HepG2 (cell line): Measurements from ENCODE around the gene TSR1.

Source experiments
- CEBPB ChIP-seq: IDR thresholded peaks from 2 replicates; pipeline ENCODE4 v1.6.1; 2011; ENCODE audit warnings: low read depth, low read length, improper control_type of control experiment, borderline replicate concordance
- CTCF ChIP-seq: sonication (generic); formaldehyde crosslinking; IDR thresholded peaks from 2 replicates; pipeline ENCODE4 v1.5.0; 2020; ENCODE audit warnings: mild to moderate bottlenecking, missing genetic modification reagents, moderate library complexity
- E2F1 ChIP-seq: sonication (generic); formaldehyde crosslinking; IDR thresholded peaks from 2 replicates; pipeline ENCODE4 v1.5.0; 2020; ENCODE audit warnings: missing genetic modification reagents
- JUND ChIP-seq: sonication (generic); formaldehyde crosslinking; IDR thresholded peaks from 2 replicates; pipeline ENCODE4 v1.8.0; 2022; ENCODE audit warnings: mild to moderate bottlenecking, missing genetic modification reagents
- POLR2A ChIP-seq, 2 experiments: IDR thresholded peaks; 2 replicates each; pipeline ENCODE4 v1.6.1; 2011; ENCODE audit warnings: low read depth in 2 of 2, low read length in 2 of 2, mild to moderate bottlenecking in 1 of 2, moderate library complexity in 1 of 2; ENCODE audit not compliant: insufficient read depth in 1 of 2
- STAT5B ChIP-seq: sonication (generic); formaldehyde crosslinking; IDR thresholded peaks from 2 replicates; pipeline ENCODE4 v1.4.0; 2020; ENCODE audit warnings: missing genetic modification reagents
- TCF12 ChIP-seq, 2 experiments: fragments of 450-650 bp in 1 of 2; sonication (generic) in 1 of 2; formaldehyde crosslinking in 1 of 2; IDR thresholded peaks; 2 replicates each; pipeline versions ENCODE4 v1.6.1 to v1.8.0; 2017 to 2022; ENCODE audit warnings: antibody characterized with exemption in 1 of 2, mild to moderate bottlenecking in 1 of 2, missing genetic modification reagents in 1 of 2, moderate library complexity in 1 of 2
- ZNF138 ChIP-seq: sonication (generic); formaldehyde crosslinking; IDR thresholded peaks from 2 replicates; pipeline ENCODE4 v1.5.0; 2020; ENCODE audit warnings: mild to moderate bottlenecking, low read depth, missing genetic modification reagents
- ZNF180 ChIP-seq: sonication (generic); formaldehyde crosslinking; IDR thresholded peaks from 2 replicates; pipeline ENCODE4 v1.4.0; 2020; ENCODE audit warnings: low read depth, missing genetic modification reagents, borderline replicate concordance
- ZNF513 ChIP-seq: sonication (generic); formaldehyde crosslinking; conservative IDR thresholded peaks from 2 replicates; pipeline ENCODE4 v1.5.0; 2020; ENCODE audit warnings: missing genetic modification reagents
- ZNF678 ChIP-seq: sonication (generic); formaldehyde crosslinking; IDR thresholded peaks from 2 replicates; pipeline ENCODE4 v1.4.0; 2020; ENCODE audit warnings: mild to moderate bottlenecking, missing genetic modification reagents

- TF ChIP-seq CTCF (CRISPR knock-in tag) (no peak), TCF12 (IDR thresholded peaks at IDR 0.05) (no peak), TCF12 (CRISPR knock-in tag; IDR thresholded peaks at IDR 0.05) (no peak), ZNF180 (CRISPR knock-in tag) (no peak), ZNF138 (no peak), ZNF513 (CRISPR knock-in tag) (no peak), JUND (no peak), POLR2A (IDR thresholded peaks at IDR 0.05; ENCODE audit: insufficient read depth in 1 of 2, low read depth in 2 of 2, low read length in 2 of 2) (no peak), STAT5B (CRISPR knock-in tag) (no peak), E2F1 (CRISPR knock-in tag) (no peak), ZNF678 (CRISPR knock-in tag) (no peak), CEBPB (no peak)
Measured at GRCh38 chr17:2338315-2338657, 2.0 kb upstream of the TSR1 start.
